CD4-positive, alpha-beta T cell treated with Interleukin-17A for 4 hours (primary cell): ENCODE results near the gene SPRED1.

Experiments used
- DNase-seq: peaks from one replicate; pipeline ENCODE4 v3.0.0-alpha.2; 2020; ENCODE audit warnings: mixed read lengths

The SPRED1 gene

DNA sequence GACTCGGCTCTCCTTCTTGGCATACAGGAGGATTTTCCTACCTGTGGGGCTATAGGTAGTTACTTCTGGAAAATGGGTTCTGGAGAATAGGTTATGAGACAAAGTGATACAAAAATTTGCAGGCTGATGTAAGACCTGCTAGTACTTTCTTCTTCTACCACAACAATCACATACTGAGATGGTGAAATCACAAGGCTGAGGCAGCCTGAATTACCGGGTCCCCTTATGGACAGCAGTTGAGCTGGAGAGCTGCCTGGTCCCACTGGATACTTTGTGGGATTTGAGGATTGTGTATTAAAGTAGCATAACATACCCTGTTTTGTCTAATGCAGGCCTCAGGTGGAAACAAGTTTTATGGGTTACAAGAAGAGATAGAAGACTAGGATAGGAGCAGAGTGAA, 114.8 kb downstream of the SPRED1 start:
- no peak for DNase-seq

DNA sequence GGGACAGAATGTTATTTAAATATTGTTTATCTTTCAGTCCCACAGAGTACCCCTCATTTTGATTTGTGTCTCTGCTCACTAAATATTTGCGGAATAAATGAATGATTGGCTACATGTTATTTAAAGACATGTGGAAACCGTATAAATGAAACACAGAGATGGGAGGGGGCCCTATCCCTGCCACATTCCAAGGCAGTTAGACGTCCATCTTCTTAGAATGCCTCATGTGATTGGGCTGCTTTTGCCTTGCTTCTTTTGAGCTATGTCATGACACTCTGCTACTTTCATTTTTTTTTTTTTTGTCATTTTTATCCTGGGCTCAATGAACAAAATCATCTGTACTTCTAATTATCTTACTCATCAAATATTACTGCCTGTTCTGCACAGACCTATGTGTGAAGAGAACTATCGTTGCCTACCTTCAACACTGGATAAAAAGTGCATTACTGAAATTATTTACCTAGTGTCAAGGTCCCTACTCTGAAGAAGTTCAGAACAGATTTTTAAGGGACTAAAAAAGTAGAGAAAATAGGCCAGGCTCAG, 117.4 kb downstream of the SPRED1 start:
- no peak for DNase-seq

GRCh38 chr15:38373016-38373415, 120.4 kb downstream of the SPRED1 start:
- no peak for DNase-seq

GRCh38 chr15:38374029-38374428, 121.4 kb downstream of the SPRED1 start:
- DNase-seq: no peak

- DNase-seq: no peak
Measured at GRCh38 chr15:38374556-38374955, 121.9 kb downstream of the SPRED1 start.

- DNase-seq: no peak
Measured at GRCh38 chr15:38376081-38376480, 123.4 kb downstream of the SPRED1 start.

DNA sequence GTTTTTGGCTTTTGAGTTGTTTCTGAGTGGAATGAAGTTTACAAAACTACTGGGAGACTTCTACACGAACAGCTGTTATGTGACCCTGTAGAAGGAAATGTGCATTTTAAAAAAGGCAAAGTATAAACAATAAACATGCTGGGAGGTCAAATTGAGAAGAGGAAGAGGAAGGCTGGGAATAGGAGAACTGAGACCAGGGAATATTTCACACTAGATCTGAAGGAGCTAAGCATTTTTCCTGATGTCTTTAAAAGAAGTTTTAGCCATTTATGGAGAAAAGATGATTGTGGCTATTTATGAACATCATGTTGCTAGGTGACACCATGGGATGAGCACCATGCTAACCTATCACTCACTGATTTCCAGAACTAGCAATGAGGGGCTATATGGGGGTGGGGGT, 125.0 kb downstream of the SPRED1 start:
- DNase-seq: no peak

- no peak for DNase-seq
Measured at GRCh38 chr15:38378161-38378560, 125.5 kb downstream of the SPRED1 start.

- peak; percentile 63 for DNase-seq
Measured at GRCh38 chr15:38389924-38390542, 137.4 kb downstream of the SPRED1 start.

DNA sequence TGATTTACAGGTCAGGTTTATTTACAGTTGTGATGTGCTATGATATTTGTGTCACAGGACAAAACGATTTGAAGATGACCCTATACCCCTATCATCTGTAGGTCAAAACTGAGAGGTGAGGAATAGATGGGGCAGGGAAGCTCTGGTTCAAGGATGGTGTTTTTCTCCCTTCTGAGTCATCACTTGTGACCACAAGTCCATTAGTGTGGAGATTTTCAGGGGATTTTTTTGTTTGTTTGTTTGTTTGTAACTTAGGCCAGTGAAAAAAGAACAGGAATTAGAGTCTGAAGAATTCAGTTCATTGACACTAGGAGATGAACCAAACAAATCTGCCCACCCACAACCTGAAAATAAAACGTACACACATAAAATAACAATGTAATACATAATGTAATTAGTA, 138.6 kb downstream of the SPRED1 start:
- no peak for DNase-seq

GRCh38 chr15:38398134-38398533, 145.5 kb downstream of the SPRED1 start:
- no peak for DNase-seq

- no peak for DNase-seq
Measured at GRCh38 chr15:38401106-38401505, 148.5 kb downstream of the SPRED1 start.

- DNase-seq: no peak
Measured at GRCh38 chr15:38401701-38402100, 149.1 kb downstream of the SPRED1 start.

DNA sequence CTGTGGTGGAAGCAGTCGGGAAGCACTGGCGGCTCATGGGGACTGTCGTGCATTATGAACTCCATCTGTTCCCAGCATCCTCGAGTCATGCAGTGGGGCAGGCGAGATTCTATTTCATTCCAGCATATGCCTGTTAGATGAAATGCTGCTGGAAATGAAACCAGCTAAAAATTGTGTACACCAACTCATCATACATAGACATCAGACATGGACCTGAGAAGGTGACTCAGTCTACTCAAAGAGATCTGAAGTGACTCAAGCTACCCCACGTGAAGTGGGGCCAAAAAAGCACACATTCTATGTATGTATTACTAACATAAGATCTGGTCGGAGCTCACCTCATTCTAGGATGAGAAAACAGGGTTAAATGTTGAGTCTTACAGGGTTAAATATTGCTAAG, 153.8 kb downstream of the SPRED1 start:
- DNase-seq: no peak
